Measurements from ENCODE around the gene ATPAF1.

Gene ATPAF1

GRCh38 chr1:46649764-46650163 lies 18.4 kb downstream of the ATPAF1 start:
- no peak overlapping the region for H3K4me3 ChIP-seq (ENCODE audit: low read depth, low read length)
- no peak for DNase-seq (ENCODE audit: low read depth)
- TF ChIP-seq, protein P1, sequence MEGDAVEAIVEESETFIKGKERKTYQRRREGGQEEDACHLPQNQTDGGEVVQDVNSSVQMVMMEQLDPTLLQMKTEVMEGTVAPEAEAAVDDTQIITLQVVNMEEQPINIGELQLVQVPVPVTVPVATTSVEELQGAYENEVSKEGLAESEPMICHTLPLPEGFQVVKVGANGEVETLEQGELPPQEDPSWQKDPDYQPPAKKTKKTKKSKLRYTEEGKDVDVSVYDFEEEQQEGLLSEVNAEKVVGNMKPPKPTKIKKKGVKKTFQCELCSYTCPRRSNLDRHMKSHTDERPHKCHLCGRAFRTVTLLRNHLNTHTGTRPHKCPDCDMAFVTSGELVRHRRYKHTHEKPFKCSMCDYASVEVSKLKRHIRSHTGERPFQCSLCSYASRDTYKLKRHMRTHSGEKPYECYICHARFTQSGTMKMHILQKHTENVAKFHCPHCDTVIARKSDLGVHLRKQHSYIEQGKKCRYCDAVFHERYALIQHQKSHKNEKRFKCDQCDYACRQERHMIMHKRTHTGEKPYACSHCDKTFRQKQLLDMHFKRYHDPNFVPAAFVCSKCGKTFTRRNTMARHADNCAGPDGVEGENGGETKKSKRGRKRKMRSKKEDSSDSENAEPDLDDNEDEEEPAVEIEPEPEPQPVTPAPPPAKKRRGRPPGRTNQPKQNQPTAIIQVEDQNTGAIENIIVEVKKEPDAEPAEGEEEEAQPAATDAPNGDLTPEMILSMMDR (IDR thresholded peaks at IDR 0.05; ENCODE audit: low read depth, low read length, missing control alignments): no peak

GRCh38 chr1:46647611-46648010 lies 20.6 kb downstream of the ATPAF1 start:
- no peak for DNase-seq (ENCODE audit: low read depth)
- TF ChIP-seq, protein P1 (IDR thresholded peaks at IDR 0.05; ENCODE audit: low read depth, low read length, missing control alignments): no peak
- H3K4me3 ChIP-seq (ENCODE audit: low read depth, low read length): no peak overlapping the region

DNA sequence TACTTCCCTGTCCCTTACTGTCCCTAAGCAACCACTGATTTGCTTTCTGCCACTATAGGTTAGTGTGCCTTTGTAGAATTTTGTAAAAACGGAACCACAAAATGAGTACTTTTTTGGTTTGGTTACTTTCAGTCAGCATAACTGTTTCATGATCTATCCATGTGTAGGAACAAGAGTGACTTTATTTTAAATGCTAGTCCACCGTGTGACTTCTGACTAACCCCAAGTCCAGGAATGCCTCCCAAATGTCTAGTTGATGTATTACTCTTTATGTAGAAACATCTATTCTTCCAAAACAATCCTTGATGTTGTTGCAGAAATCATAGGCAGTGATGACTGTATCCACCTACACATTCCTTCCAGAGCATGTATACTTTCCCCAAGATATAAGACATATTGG lies 21.3 kb downstream of the ATPAF1 start:
- DNase-seq (ENCODE audit: low read depth): no peak
- TF ChIP-seq, protein P1 (IDR thresholded peaks at IDR 0.05; ENCODE audit: low read depth, low read length, missing control alignments): no peak
- H3K4me3 ChIP-seq (ENCODE audit: low read depth, low read length): no peak overlapping the region

DNA sequence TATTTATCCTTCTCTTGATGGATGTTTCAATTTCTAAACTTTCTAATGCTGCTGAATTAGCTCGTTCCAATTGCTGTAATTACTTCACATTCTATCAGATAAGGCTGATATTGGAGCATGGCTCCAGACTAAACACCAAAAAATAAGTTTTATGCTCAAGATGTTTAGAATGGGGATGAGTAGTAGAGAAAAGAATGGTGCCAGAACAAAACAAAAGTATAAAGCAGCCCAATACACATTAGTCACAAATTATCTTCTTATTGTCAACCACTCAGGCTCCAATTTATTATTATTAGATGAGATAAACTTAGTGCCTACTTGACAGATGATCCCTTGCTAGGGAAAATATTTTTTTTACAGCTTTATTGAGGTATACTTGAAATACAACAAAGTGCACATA lies 21.8 kb downstream of the ATPAF1 start:
- no peak overlapping the region for H3K4me3 ChIP-seq (ENCODE audit: low read depth, low read length)
- TF ChIP-seq, protein P1 (IDR thresholded peaks at IDR 0.05; ENCODE audit: low read depth, low read length, missing control alignments): no peak

DNA sequence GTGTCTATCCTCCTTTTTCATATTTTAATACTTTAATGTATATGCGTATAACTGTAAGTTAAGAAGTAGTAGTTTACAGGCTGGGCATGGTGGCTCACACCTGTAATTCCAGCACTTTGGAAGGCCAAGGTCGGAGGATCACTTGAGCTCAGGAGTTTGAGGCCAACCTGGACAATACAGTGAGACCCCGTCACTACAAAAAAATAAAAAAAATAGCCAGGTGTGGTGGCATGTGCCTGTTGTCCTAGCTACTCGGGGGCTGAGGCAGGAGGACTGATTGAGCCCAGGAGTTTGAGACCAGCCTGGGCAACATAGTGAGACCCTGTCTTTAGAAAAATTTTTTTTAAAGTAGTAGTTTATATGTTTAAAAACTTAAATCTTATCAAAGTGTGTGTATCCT lies 22.3 kb downstream of the ATPAF1 start:
- H3K4me3 ChIP-seq (ENCODE audit: low read depth, low read length): no peak overlapping the region
- DNase-seq (ENCODE audit: low read depth): no peak
- TF ChIP-seq, protein P1 (IDR thresholded peaks at IDR 0.05; ENCODE audit: low read depth, low read length, missing control alignments): no peak

More for the DNA sequence above, 21.8 kb downstream of the ATPAF1 start:
- no peak for DNase-seq (ENCODE audit: low read depth)

DNA sequence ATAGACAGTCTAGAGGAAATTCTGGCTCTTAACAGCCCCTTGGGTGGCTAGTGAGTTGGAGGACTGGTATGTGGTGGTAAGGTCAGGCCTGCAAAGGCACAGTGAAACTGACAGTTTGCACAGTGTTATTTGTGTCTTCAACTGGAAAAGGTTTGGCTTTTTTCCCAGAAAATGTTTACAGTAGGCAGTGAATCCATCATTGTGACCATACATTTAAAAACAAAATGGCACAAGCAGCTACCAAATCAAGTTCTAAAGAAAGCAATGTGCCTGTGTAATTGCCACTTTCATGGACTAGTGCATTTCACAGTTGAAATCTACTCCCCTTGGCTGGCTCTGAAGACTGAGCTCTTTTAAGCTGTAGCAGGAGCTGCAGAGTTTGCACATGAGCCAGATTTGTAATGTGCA lies 24.8 kb downstream of the ATPAF1 start:
- TF ChIP-seq, protein P1 (IDR thresholded peaks at IDR 0.05; ENCODE audit: low read depth, low read length, missing control alignments): no peak
- no peak for DNase-seq (ENCODE audit: low read depth)
- no peak overlapping the region for H3K4me3 ChIP-seq (ENCODE audit: low read depth, low read length)

- no peak for DNase-seq (ENCODE audit: low read depth)
- TF ChIP-seq, protein P1 (IDR thresholded peaks at IDR 0.05; ENCODE audit: low read depth, low read length, missing control alignments): no peak
- no peak overlapping the region for H3K4me3 ChIP-seq (ENCODE audit: low read depth, low read length)
Measured at GRCh38 chr1:46642115-46642680, 26.0 kb downstream of the ATPAF1 start.
